H9 (cell line): ENCODE results near the gene PPFIBP2. TPM values are rescaled to one million over a fixed set of nuclear protein-coding genes. Genes with fewer than 3 reads are reported as not detected.
A peak's percentile ranks its signal among the peaks of the same experiment; 100 is the strongest.

Experiments used
- DNase-seq: peaks from one replicate; pipeline ENCODE4 v3.0.0-alpha.2; 2017
- H2AFZ ChIP-seq: one replicate; pipeline ENCODE4 v1.6.1; 2013; ENCODE audit warnings: mild to moderate bottlenecking, low read length, control low read depth, moderate library complexity
- H2AK5ac ChIP-seq: 2 replicates; pipeline ENCODE4 v1.6.1; 2013; ENCODE audit warnings: low read length, control low read depth, mixed read lengths; ENCODE audit not compliant: insufficient read length
- H2BK120ac ChIP-seq: one replicate; pipeline ENCODE4 v1.6.1; 2013; ENCODE audit warnings: low read depth, mild to moderate bottlenecking, low read length, control low read depth, inconsistent platforms; ENCODE audit not compliant: poor library complexity, severe bottlenecking
- H2BK12ac ChIP-seq: 2 replicates; pipeline ENCODE4 v1.6.1; 2013; ENCODE audit warnings: low read length, control low read depth, mixed read lengths, low read depth; ENCODE audit not compliant: insufficient read length
- H2BK15ac ChIP-seq: 2 replicates; pipeline ENCODE4 v1.6.1; 2013; ENCODE audit warnings: low read depth, low read length, control low read depth
- H2BK20ac ChIP-seq: one replicate; pipeline ENCODE4 v1.6.1; 2013; ENCODE audit warnings: low read depth, mild to moderate bottlenecking, low read length, control low read depth, inconsistent platforms; ENCODE audit not compliant: poor library complexity, severe bottlenecking
- H2BK5ac ChIP-seq: 2 replicates; pipeline ENCODE4 v1.6.1; 2013; ENCODE audit warnings: low read length, control low read depth, mixed read lengths; ENCODE audit not compliant: insufficient read length
- H3K14ac ChIP-seq: 2 replicates; pipeline ENCODE4 v1.6.1; 2013; ENCODE audit warnings: low read length, control low read depth; ENCODE audit not compliant: insufficient read depth
- H3K18ac ChIP-seq: 2 replicates; pipeline ENCODE4 v1.6.1; 2013; ENCODE audit warnings: low read depth, mild to moderate bottlenecking, mixed read lengths, low read length, control low read depth; ENCODE audit not compliant: insufficient read length
- H3K23ac ChIP-seq: 2 replicates; pipeline ENCODE4 v1.6.1; 2013; ENCODE audit warnings: low read length, control low read depth, mixed read lengths, low read depth; ENCODE audit not compliant: insufficient read length
- H3K23me2 ChIP-seq: 2 replicates; pipeline ENCODE4 v1.6.1; 2013; ENCODE audit warnings: low read depth, mild to moderate bottlenecking, mixed read lengths, low read length, control low read depth; ENCODE audit not compliant: insufficient read length, poor library complexity, severe bottlenecking
- H3K27ac ChIP-seq: 2 replicates; pipeline ENCODE4 v1.5.1; 2013; ENCODE audit warnings: low read length, control low read depth, mixed read lengths, low read depth; ENCODE audit not compliant: insufficient read length
- H3K27me3 ChIP-seq: 2 replicates; pipeline ENCODE4 v1.6.1; 2013; ENCODE audit warnings: low read length, control low read depth, inconsistent platforms; ENCODE audit not compliant: insufficient read depth
- H3K4ac ChIP-seq: 2 replicates; pipeline ENCODE4 v1.6.1; 2013; ENCODE audit warnings: low read depth, mild to moderate bottlenecking, control low read depth, inconsistent platforms, low read length, moderate library complexity
- H3K4me1 ChIP-seq: 2 replicates; pipeline ENCODE4 v1.6.1; 2013; ENCODE audit warnings: low read length, control low read depth, inconsistent platforms; ENCODE audit not compliant: insufficient read depth
- H3K4me2 ChIP-seq: 2 replicates; pipeline ENCODE4 v1.6.1; 2013; ENCODE audit warnings: low read length, control low read depth, mixed read lengths; ENCODE audit not compliant: insufficient read length, insufficient read depth
- H3K56ac ChIP-seq: 2 replicates; pipeline ENCODE4 v1.6.1; 2013; ENCODE audit warnings: low read depth, mild to moderate bottlenecking, mixed read lengths, low read length, control low read depth; ENCODE audit not compliant: insufficient read length
- H3K79me1 ChIP-seq: 2 replicates; pipeline ENCODE4 v1.6.1; 2013; ENCODE audit warnings: low read depth, mild to moderate bottlenecking, moderate library complexity, low read length, control low read depth, inconsistent platforms; ENCODE audit not compliant: insufficient read depth, poor library complexity, severe bottlenecking
- H3K79me2 ChIP-seq: 2 replicates; pipeline ENCODE4 v1.6.1; 2013; ENCODE audit warnings: low read length, control low read depth, inconsistent platforms; ENCODE audit not compliant: insufficient read depth
- H3K9ac ChIP-seq: 2 replicates; pipeline ENCODE4 v1.6.1; 2013; ENCODE audit warnings: low read length, control low read depth, mixed read lengths; ENCODE audit not compliant: insufficient read length; ENCODE audit errors: extremely low read depth
- H3K9me3 ChIP-seq: one replicate; pipeline ENCODE4 v1.6.1; 2013; ENCODE audit warnings: low read depth, low read length, inconsistent platforms; ENCODE audit not compliant: control insufficient read depth
- H3T11ph ChIP-seq: one replicate; pipeline ENCODE4 v1.6.1; 2013; ENCODE audit warnings: mild to moderate bottlenecking, low read length, control low read depth, inconsistent platforms
- H4K20me1 ChIP-seq: one replicate; pipeline ENCODE4 v1.6.1; 2013; ENCODE audit not compliant: control insufficient read depth, insufficient read length, insufficient read depth
- H4K5ac ChIP-seq: 2 replicates; pipeline ENCODE4 v1.6.1; 2013; ENCODE audit warnings: low read depth, mild to moderate bottlenecking, mixed read lengths, low read length, control low read depth; ENCODE audit not compliant: insufficient read length
- H4K8ac ChIP-seq: replicated peaks from 2 replicates; pipeline ENCODE4 v1.6.1; 2013; ENCODE audit warnings: low read length, control low read depth, mixed read lengths, low read depth; ENCODE audit not compliant: insufficient read length
- H4K91ac ChIP-seq: 2 replicates; pipeline ENCODE4 v1.6.1; 2013; ENCODE audit warnings: low read depth, mild to moderate bottlenecking, moderate library complexity, mixed read lengths, low read length, control low read depth; ENCODE audit not compliant: insufficient read length
- H3K27ac Mint-ChIP-seq, 3 experiments: 2 replicates in 2 of 3; 3 replicates in 1 of 3; pipeline ENCODE4 v1.8.0; 2020 to 2021; ENCODE audit warnings: mixed read lengths in 3 of 3, mild to moderate bottlenecking in 1 of 3, moderate library complexity in 1 of 3
- H3K27me3 Mint-ChIP-seq: 2 replicates; pipeline ENCODE4 v1.8.0; 2021; ENCODE audit warnings: low read depth, mild to moderate bottlenecking, moderate library complexity, mixed read lengths
- H3K36me3 Mint-ChIP-seq, 3 experiments: 2 replicates in 2 of 3; 3 replicates in 1 of 3; pipeline ENCODE4 v1.8.0; 2020 to 2021; ENCODE audit warnings: low read depth in 3 of 3, mixed read lengths in 3 of 3; ENCODE audit not compliant: insufficient read depth in 1 of 3
- H3K4me1 Mint-ChIP-seq, 2 experiments: 2 replicates each; pipeline ENCODE4 v1.8.0; 2020; ENCODE audit warnings: mixed read lengths in 2 of 2
- H3K4me3 Mint-ChIP-seq, 2 experiments: 2 replicates in 1 of 2; 3 replicates in 1 of 2; pipeline ENCODE4 v1.8.0; 2020 to 2021; ENCODE audit warnings: mild to moderate bottlenecking in 2 of 2, mixed read lengths in 2 of 2, moderate library complexity in 1 of 2
- H3K9me3 Mint-ChIP-seq, 2 experiments: 2 replicates in 1 of 2; 3 replicates in 1 of 2; pipeline ENCODE4 v1.8.0; 2020; ENCODE audit warnings: mild to moderate bottlenecking in 2 of 2, mixed read lengths in 2 of 2, moderate library complexity in 1 of 2
- CTCF ChIP-seq: fragments of 200-600 bp; sonication (generic); conservative IDR thresholded peaks from 3 replicates; pipeline ENCODE4 v1.8.0; 2021; ENCODE audit warnings: antibody characterized with exemption, mild to moderate bottlenecking
- WGBS: extraction: QIAGEN DNeasy Blood & Tissue Kit; methylation state at CpG from one replicate; pipeline ENCODE4 v1.1.7; 2013; ENCODE audit warnings: missing lambda C conversion rate, low lambda C conversion rate, mixed read lengths; ENCODE audit not compliant: insufficient read length; ENCODE audit errors: extremely low coverage; 5-methylcytosine and 5-hydroxymethylcytosine counted together
- total RNA-seq: library from RNA; stranded (reverse); gene quantifications from 2 replicates; pipeline ENCODE4 v1.2.1, GENCODE V29; 2021

PPFIBP2 gene
- total RNA-seq, 1 experiment from 2014 or later: 8.3 TPM

- H3K14ac ChIP-seq: no peak overlapping the region
- WGBS: no CpG with 5 or more reads among the region's 4 CpGs
- no peak overlapping the region for H2BK15ac ChIP-seq
- peaks cover 0 to 8% of the 10 kb centered on the region in 2 experiments; a peak in 3 of 5 replicates for H3K9me3 Mint-ChIP-seq
- no peak overlapping the region for H2BK5ac ChIP-seq
- no peak overlapping the region for H3K56ac ChIP-seq
- no peak overlapping the region for H3K4me3 Mint-ChIP-seq
- no peaks in the 10 kb centered on the region for H3K79me1 ChIP-seq
- no peaks in the 10 kb centered on the region for H3K79me2 ChIP-seq
- no peaks in the 10 kb centered on the region for H3K23me2 ChIP-seq
- no peak overlapping the region for H3K4me2 ChIP-seq
- no peaks in the 10 kb centered on the region for H4K20me1 ChIP-seq
- no peak overlapping the region for H4K5ac ChIP-seq
- no peak overlapping the region for H3K9ac ChIP-seq
- peak overlapping the region in 2 of 3 experiments; percentile 51 to 84; a peak in 4 of 7 replicates for H3K27ac Mint-ChIP-seq
- peaks cover 52 to 57% of the 10 kb centered on the region in 2 experiments for H3K4me1 Mint-ChIP-seq
- H3K27me3 ChIP-seq: no peaks in the 10 kb centered on the region
- no peak overlapping the region for H3K27ac ChIP-seq
- H2BK20ac ChIP-seq: no peak overlapping the region
- no peak overlapping the region for H4K8ac ChIP-seq
- H2BK120ac ChIP-seq: no peak overlapping the region
- peak; percentile 93 for TF ChIP-seq CTCF
- peaks cover 9% of the 10 kb centered on the region; the same call in 1 of the 2 replicates for H3K4me1 ChIP-seq
- no peak overlapping the region for H3K18ac ChIP-seq
- H3K36me3 Mint-ChIP-seq: peaks cover 11 to 14% (median 12%) of the 10 kb centered on the region in 3 experiments
- H3T11ph ChIP-seq: no peak overlapping the region
- H3K23ac ChIP-seq: no peak overlapping the region
- no peak overlapping the region for H3K4ac ChIP-seq
- no peak overlapping the region for H2BK12ac ChIP-seq
- H4K91ac ChIP-seq: no peak overlapping the region
- H3K27me3 Mint-ChIP-seq: no peaks in the 10 kb centered on the region; the same call in 1 of the 2 replicates
- H2AK5ac ChIP-seq: no peak overlapping the region
- no peaks in the 10 kb centered on the region for H3K9me3 ChIP-seq
- peak; percentile 85 for DNase-seq
- H2AFZ ChIP-seq: no peak overlapping the region
These were observed 57.8 kb downstream of the PPFIBP2 start for GRCh38 chr11:7571640-7572000.
